DOHH2 (cell line): ENCODE measurements around the gene PIK3R2.

ENCODE experiments used
- CTCF ChIP-seq: fragments of 200-600 bp; sonication (generic); IDR thresholded peaks from one replicate; pipeline ENCODE4 v1.5.1; 2014; ENCODE audit warnings: antibody characterized with exemption, mild to moderate bottlenecking, low read depth, low read length; ENCODE audit not compliant: poor library complexity, severe bottlenecking
- EZH2phosphoT487 ChIP-seq: fragments of 200-600 bp; sonication (generic); IDR thresholded peaks from 2 replicates; pipeline ENCODE4 v1.6.1; 2017; ENCODE audit warnings: borderline replicate concordance, mild to moderate bottlenecking, antibody characterized with exemption, low read length, moderate library complexity, mixed read lengths

GRCh38 chr19:18121166-18121565 lies 31.8 kb upstream of the PIK3R2 start:
- TF ChIP-seq CTCF (no peak), EZH2phosphoT487 (no peak)
